Measurements from ENCODE around the gene H1-8.

H1-8 gene

DNA sequence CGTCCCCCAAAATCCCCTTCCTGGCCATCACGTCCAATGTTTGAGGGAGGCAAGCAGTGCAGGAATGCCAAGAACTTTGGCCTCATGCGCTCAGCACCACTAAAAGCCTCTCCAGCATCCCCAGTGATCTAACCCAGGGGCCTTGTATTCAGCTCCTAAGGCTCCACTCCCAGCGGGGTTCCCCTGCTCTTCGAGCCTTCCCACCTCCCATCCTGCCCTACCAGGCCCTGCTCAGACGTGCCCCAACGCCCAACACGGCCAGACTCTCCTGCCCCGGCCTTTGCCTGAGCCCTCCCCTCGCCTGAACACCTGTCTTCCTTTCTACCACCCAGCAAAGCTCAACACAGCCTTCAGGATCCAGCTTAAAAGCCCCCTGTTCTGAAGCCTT lies 33.0 kb downstream of the H1-8 start:
- H3K27me3 ChIP-seq (ENCODE audit: control insufficient read depth, insufficient read depth, low read length) = no peaks in the 10 kb centered on the region
- H3K4me1 ChIP-seq (ENCODE audit: control insufficient read depth, insufficient read depth, low read length) = peaks cover 5% of the 10 kb centered on the region; the same call in 1 of the 2 replicates
- H3K36me3 ChIP-seq (ENCODE audit: control insufficient read depth, insufficient read depth, low read length) = peaks cover 3% of the 10 kb centered on the region; the same call in 1 of the 2 replicates
- no peak overlapping the region for H3K4me3 ChIP-seq (ENCODE audit: low read depth, low read length)
- H3K9ac ChIP-seq (ENCODE audit: low read depth, low read length) = no peak overlapping the region
- H3K27ac ChIP-seq (ENCODE audit: low read depth, low read length) = no peak overlapping the region
- H3K9me3 ChIP-seq (ENCODE audit: control insufficient read depth, insufficient read depth, low read length) = no peaks in the 10 kb centered on the region

DNA sequence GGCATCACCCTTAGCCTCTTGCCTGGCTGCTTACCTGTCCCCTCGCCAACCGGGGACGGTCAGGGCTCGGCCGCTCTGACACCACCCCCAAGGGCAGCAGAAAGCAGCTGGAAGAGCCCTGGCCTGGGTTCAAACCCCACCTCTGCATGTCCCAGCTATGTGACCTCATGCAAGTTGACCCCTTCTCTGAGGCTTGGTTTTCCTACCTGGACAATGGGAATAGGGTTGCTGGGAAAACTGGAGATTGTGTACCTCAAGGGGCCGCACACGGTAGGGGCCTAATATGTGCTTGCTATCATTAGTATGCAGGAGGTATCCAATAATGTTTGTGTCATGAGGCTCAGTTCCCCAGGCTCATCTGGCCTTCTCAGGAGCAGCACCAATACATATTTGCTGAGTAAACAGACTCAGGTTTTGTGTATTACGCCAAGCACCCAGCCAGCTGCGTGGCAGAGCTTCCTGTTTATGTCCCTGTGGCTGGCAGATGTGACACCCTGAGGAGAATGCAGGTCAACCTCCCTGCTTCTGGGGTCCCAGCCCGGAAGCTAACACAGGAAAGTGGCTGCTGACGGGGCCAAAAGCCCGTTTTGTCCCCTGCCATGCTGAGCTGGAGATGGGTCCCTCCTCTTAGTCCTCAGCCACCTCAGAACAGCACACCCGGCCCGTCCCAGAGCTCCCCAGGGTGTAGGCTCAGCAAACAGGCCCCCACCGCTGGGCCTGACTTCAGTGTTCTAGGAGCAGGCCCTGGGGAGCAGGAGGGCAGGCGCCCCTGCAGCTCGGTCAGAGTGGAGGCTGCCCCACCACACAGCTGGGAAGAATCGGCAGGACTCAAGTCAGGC lies 33.8 kb downstream of the H1-8 start:
- Histone ChIP-seq H3K27me3 (ENCODE audit: control insufficient read depth, insufficient read depth, low read length) (no peaks in the 10 kb centered on the region), H3K4me3 (ENCODE audit: low read depth, low read length) (no peak overlapping the region), H3K9ac (ENCODE audit: low read depth, low read length) (no peak overlapping the region), H3K4me1 (ENCODE audit: control insufficient read depth, insufficient read depth, low read length) (peaks cover 5% of the 10 kb centered on the region; the same call in 1 of the 2 replicates), H3K36me3 (ENCODE audit: control insufficient read depth, insufficient read depth, low read length) (peaks cover 3% of the 10 kb centered on the region; the same call in 1 of the 2 replicates), H3K27ac (ENCODE audit: low read depth, low read length) (no peak overlapping the region), H3K9me3 (ENCODE audit: control insufficient read depth, insufficient read depth, low read length) (no peaks in the 10 kb centered on the region)

DNA sequence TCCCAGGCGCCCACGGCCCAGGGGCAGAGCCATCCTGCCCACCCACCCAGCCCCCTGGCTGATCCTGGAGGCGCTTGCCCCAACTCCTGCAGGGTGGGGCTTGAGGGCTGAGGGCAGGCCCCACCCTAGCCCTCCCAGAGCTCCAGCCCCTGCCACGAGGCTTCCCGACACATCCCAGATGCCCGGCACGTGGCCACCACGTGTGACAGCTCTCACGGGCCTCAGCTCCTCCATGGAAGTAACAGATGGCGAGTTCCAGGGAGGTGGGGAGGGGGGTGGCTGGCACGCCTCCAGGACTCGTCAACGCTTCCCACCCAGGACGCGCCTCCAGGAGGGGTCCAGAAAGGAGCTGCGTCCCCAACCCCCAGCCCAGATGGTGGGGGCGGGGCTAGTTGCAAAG lies 34.4 kb downstream of the H1-8 start:
- H3K9me3 ChIP-seq (ENCODE audit: control insufficient read depth, insufficient read depth, low read length) = no peaks in the 10 kb centered on the region
- H3K4me1 ChIP-seq (ENCODE audit: control insufficient read depth, insufficient read depth, low read length) = peaks cover 5% of the 10 kb centered on the region; the same call in 1 of the 2 replicates
- H3K4me3 ChIP-seq (ENCODE audit: low read depth, low read length) = no peak overlapping the region
- no peak overlapping the region for H3K9ac ChIP-seq (ENCODE audit: low read depth, low read length)
- peaks cover 3% of the 10 kb centered on the region; the same call in 1 of the 2 replicates for H3K36me3 ChIP-seq (ENCODE audit: control insufficient read depth, insufficient read depth, low read length)
- H3K27me3 ChIP-seq (ENCODE audit: control insufficient read depth, insufficient read depth, low read length) = no peaks in the 10 kb centered on the region
- H3K27ac ChIP-seq (ENCODE audit: low read depth, low read length) = no peak overlapping the region

DNA sequence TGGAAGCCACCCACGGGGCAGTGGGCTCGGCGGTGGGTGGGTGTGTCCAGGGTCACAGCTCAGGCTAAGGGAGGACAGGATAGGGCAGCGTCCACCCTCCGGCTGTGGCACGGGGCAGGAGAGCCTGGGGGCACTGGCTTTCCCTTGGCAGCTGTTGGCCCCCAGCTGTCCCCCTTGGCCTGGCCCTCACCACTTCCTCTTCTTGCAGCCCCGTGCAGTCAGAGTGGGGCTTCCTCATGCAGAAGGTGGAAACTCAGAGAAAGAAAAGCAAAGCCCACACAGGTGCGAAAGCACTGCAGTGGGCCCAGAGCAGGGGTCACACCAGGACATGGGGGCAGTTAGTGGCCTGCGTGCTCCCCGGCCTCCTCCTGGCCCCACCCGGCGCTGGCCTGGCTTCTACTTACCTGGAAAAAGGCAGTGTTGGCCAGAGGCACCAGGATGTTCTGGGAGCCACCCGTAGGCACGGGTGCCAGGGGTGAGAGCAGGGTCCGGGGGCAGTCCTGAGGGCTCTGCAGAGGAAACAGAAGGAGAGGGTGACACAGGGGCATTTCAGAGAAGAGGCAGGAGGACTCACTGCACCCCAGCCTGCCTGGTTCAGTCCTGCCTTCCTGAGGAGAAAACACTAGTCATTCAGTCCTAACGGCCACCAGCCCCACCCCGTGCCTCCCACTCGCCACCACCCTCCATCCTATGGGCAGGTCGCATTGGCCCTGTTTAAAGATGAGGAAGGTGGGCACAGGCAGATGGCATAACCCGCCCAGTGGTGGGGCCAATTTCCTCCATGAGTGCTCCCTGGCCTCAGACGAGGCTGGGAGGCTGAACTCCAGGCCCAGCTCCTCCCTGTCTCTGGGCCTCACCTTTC lies 35.2 kb downstream of the H1-8 start:
- Histone ChIP-seq H3K9me3 (ENCODE audit: control insufficient read depth, insufficient read depth, low read length) (no peaks in the 10 kb centered on the region), H3K27me3 (ENCODE audit: control insufficient read depth, insufficient read depth, low read length) (no peaks in the 10 kb centered on the region), H3K4me3 (ENCODE audit: low read depth, low read length) (no peak overlapping the region), H3K4me1 (ENCODE audit: control insufficient read depth, insufficient read depth, low read length) (peaks cover 5% of the 10 kb centered on the region; the same call in 1 of the 2 replicates), H3K9ac (ENCODE audit: low read depth, low read length) (no peak overlapping the region), H3K27ac (ENCODE audit: low read depth, low read length) (no peak overlapping the region), H3K36me3 (ENCODE audit: control insufficient read depth, insufficient read depth, low read length) (peaks cover 3% of the 10 kb centered on the region; the same call in 1 of the 2 replicates)

DNA sequence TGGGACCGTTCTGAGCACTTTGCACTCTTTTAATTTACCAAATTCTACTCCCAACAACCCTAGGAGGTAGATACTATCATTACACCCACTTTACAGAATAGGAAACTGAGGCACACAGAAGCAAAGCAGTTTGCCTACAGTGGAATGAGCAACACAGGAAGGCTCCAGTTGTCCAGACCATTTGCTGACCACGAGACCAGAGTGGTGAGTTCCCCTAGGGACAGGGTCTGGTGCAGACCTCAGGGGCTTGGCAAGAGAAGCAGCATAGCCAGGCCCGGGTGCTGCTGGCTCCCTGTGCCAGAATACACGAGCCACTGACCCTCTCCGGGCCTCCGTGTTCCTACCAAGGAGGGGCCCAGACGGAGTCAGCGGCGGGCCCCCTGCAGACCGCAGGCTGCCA lies 37.0 kb downstream of the H1-8 start:
- H3K36me3 ChIP-seq (ENCODE audit: control insufficient read depth, insufficient read depth, low read length) = peaks cover 1% of the 10 kb centered on the region
- H3K4me1 ChIP-seq (ENCODE audit: control insufficient read depth, insufficient read depth, low read length) = peaks cover 5% of the 10 kb centered on the region; the same call in 1 of the 2 replicates
- H3K27me3 ChIP-seq (ENCODE audit: control insufficient read depth, insufficient read depth, low read length) = no peaks in the 10 kb centered on the region
- H3K4me3 ChIP-seq (ENCODE audit: low read depth, low read length) = no peak overlapping the region
- no peaks in the 10 kb centered on the region for H3K9me3 ChIP-seq (ENCODE audit: control insufficient read depth, insufficient read depth, low read length)
- H3K9ac ChIP-seq (ENCODE audit: low read depth, low read length) = no peak overlapping the region
- no peak overlapping the region for H3K27ac ChIP-seq (ENCODE audit: low read depth, low read length)

DNA sequence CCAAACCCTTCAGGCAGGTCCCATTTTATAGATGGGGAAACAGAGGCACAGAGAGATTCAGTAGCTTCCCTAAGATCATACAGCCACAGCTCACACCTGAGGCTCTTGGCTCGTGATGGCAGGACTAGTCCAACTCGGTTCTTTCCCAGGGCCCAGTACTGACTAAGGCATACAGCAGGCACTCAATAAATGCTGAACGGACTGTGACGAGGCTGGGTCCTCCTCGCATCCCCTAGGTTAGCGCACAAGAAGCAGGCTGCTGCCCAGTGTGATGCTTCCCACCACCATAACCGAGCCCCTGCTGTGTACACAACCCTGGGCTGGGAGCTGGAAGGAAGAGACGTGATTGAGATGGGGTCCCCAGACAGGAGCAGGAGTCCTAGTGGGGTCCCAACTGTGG lies 38.6 kb downstream of the H1-8 start:
- Histone ChIP-seq H3K9me3 (ENCODE audit: control insufficient read depth, insufficient read depth, low read length) (no peaks in the 10 kb centered on the region), H3K4me3 (ENCODE audit: low read depth, low read length) (no peak overlapping the region), H3K27ac (ENCODE audit: low read depth, low read length) (no peak overlapping the region), H3K4me1 (ENCODE audit: control insufficient read depth, insufficient read depth, low read length) (no peaks in the 10 kb centered on the region), H3K9ac (ENCODE audit: low read depth, low read length) (no peak overlapping the region), H3K36me3 (ENCODE audit: control insufficient read depth, insufficient read depth, low read length) (peaks cover 6% of the 10 kb centered on the region), H3K27me3 (ENCODE audit: control insufficient read depth, insufficient read depth, low read length) (no peaks in the 10 kb centered on the region)

DNA sequence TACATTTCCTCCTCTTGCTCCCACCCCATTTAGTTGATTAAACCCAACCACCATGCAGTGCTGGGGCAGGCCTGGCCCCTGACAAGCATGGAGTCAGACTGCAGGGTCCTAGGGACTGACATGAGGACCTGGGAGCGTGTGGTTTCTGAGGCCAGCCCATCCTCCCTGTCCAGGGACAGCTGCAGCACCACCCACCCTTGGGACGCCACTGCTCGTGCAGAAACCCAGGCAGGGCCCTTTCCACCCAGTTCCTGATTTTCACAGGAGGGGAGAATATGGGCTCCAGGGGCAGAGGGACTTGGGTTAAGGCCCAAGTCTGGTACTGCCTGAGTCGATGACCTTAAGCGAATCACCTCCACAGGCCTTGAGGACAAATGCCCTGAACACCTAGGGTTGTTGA lies 39.8 kb downstream of the H1-8 start:
- Histone ChIP-seq H3K9me3 (ENCODE audit: control insufficient read depth, insufficient read depth, low read length) (no peaks in the 10 kb centered on the region), H3K27ac (ENCODE audit: low read depth, low read length) (no peak overlapping the region), H3K9ac (ENCODE audit: low read depth, low read length) (no peak overlapping the region), H3K4me1 (ENCODE audit: control insufficient read depth, insufficient read depth, low read length) (no peaks in the 10 kb centered on the region), H3K4me3 (ENCODE audit: low read depth, low read length) (no peak overlapping the region), H3K36me3 (ENCODE audit: control insufficient read depth, insufficient read depth, low read length) (peaks cover 6% of the 10 kb centered on the region), H3K27me3 (ENCODE audit: control insufficient read depth, insufficient read depth, low read length) (no peaks in the 10 kb centered on the region)

DNA sequence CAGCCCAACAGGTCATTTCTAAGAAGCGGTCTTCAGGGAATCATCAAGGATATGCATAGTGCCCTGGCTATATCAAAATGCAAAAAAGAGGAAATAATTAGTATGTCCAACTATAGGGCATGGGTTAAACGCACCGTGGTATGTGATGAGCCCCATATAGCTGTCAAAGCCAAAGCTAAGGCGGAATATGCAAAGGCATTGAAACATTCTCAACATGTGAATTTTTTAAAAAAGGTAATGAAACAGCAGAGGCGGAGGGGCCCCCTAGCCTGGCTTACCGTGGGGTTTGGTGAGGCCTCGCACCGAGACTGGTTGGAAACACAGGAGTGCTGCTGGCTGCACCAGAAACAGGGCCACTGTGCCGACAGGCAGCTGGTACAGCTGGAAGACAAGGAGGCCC lies 40.3 kb downstream of the H1-8 start:
- Histone ChIP-seq H3K4me1 (ENCODE audit: control insufficient read depth, insufficient read depth, low read length) (no peaks in the 10 kb centered on the region), H3K27ac (ENCODE audit: low read depth, low read length) (no peak overlapping the region), H3K4me3 (ENCODE audit: low read depth, low read length) (no peak overlapping the region), H3K9me3 (ENCODE audit: control insufficient read depth, insufficient read depth, low read length) (no peaks in the 10 kb centered on the region), H3K9ac (ENCODE audit: low read depth, low read length) (no peak overlapping the region), H3K36me3 (ENCODE audit: control insufficient read depth, insufficient read depth, low read length) (peaks cover 6% of the 10 kb centered on the region), H3K27me3 (ENCODE audit: control insufficient read depth, insufficient read depth, low read length) (no peaks in the 10 kb centered on the region)

DNA sequence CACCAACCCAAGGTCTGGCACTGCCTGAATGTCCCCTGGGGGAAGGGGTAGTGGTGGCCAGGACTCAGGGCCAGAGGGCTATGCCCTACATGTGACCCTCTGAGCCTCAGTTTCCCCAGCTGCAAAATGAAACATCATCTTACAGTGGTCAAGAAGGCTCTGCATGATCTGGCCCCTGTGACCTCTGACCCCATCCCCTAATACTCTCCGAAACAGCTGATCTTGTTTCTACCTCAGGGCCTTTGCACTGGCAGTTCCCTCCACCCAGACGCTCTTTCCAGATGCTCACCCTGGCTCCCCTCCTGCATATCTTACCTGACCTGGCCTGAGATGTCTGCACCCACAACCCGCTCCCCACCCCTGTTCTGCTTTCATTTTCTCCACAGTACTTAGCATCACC lies 41.7 kb downstream of the H1-8 start:
- Histone ChIP-seq H3K4me1 (ENCODE audit: control insufficient read depth, insufficient read depth, low read length) (no peaks in the 10 kb centered on the region), H3K27me3 (ENCODE audit: control insufficient read depth, insufficient read depth, low read length) (no peaks in the 10 kb centered on the region), H3K9me3 (ENCODE audit: control insufficient read depth, insufficient read depth, low read length) (no peaks in the 10 kb centered on the region), H3K36me3 (ENCODE audit: control insufficient read depth, insufficient read depth, low read length) (peaks cover 6% of the 10 kb centered on the region), H3K27ac (ENCODE audit: low read depth, low read length) (no peak overlapping the region), H3K4me3 (ENCODE audit: low read depth, low read length) (no peak overlapping the region), H3K9ac (ENCODE audit: low read depth, low read length) (no peak overlapping the region)

DNA sequence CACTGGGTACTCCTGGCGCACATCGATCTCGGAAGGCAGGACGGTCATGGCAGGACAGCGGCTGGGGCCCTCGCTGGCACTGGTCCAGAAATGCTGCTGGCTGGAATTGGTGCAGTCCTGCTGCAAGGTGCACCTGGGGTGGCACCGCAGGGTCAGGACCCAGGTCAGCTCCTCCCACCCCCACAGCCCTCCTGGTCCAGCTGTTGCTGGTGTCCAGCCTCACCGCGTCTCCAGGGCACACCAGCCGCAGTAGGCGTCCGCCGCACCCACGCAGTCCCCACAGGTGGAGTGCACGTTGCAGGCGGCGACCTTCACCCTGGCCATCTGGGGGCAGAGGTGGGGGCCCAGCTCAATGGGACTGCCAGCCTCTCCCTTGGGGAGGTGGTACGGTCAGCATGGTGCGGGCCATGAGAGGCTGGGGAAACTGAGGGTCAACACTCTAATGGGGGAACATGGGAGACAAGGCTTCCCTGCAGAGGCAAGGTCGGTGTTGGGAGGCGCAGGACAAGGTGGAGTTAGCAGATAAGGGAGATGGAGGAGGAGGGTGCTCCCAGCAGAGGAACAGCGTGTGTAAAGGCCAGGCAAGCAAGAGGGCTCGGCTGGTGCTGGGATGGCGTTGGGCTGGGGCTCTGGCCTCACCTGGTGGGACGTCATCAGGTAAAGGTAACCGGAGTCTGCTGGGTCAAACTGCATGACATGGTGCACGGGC lies 43.1 kb downstream of the H1-8 start:
- Histone ChIP-seq H3K9me3 (ENCODE audit: control insufficient read depth, insufficient read depth, low read length) (no peaks in the 10 kb centered on the region), H3K27me3 (ENCODE audit: control insufficient read depth, insufficient read depth, low read length) (no peaks in the 10 kb centered on the region), H3K27ac (ENCODE audit: low read depth, low read length) (no peak overlapping the region), H3K4me1 (ENCODE audit: control insufficient read depth, insufficient read depth, low read length) (no peaks in the 10 kb centered on the region), H3K4me3 (ENCODE audit: low read depth, low read length) (no peak overlapping the region), H3K9ac (ENCODE audit: low read depth, low read length) (no peak overlapping the region), H3K36me3 (ENCODE audit: control insufficient read depth, insufficient read depth, low read length) (peaks cover 6% of the 10 kb centered on the region)
